WTC11 (cell line): ENCODE measurements around the gene CLEC20A.

Source experiments
- ATF3 ChIP-seq: sonication (generic); formaldehyde crosslinking; conservative IDR thresholded peaks from 2 replicates; pipeline ENCODE4 v1.8.1; 2022; ENCODE audit warnings: mild to moderate bottlenecking, missing genetic modification reagents
- CBFB ChIP-seq: sonication (generic); formaldehyde crosslinking; IDR thresholded peaks from 2 replicates; pipeline ENCODE4 v1.8.1; 2022; ENCODE audit warnings: mild to moderate bottlenecking, low read depth, missing genetic modification reagents
- CTCF ChIP-seq: fragments of 200-600 bp; IDR thresholded peaks from 2 replicates; pipeline ENCODE4 v1.8.0; 2022; ENCODE audit warnings: antibody characterized with exemption
- JAZF1 ChIP-seq: fragments of 250-450 bp; sonication (Bioruptor Pico); IDR thresholded peaks from 2 replicates; pipeline ENCODE4 v1.9.0; 2021; ENCODE audit warnings: moderate library complexity, mild to moderate bottlenecking, inconsistent platforms
- MAX ChIP-seq: sonication (generic); formaldehyde crosslinking; IDR thresholded peaks from 2 replicates; pipeline ENCODE4 v1.8.0; 2022; ENCODE audit warnings: mild to moderate bottlenecking, missing genetic modification reagents
- NR2C2 ChIP-seq: sonication (generic); formaldehyde crosslinking; IDR thresholded peaks from 2 replicates; pipeline ENCODE4 v1.8.0; 2022; ENCODE audit warnings: mild to moderate bottlenecking, missing genetic modification reagents
- SMAD3 ChIP-seq: sonication (generic); formaldehyde crosslinking; IDR thresholded peaks from 2 replicates; pipeline ENCODE4 v1.8.0; 2022; ENCODE audit warnings: missing genetic modification reagents, mild to moderate bottlenecking, borderline replicate concordance
- TEAD4 ChIP-seq: sonication (generic); formaldehyde crosslinking; IDR thresholded peaks from 2 replicates; pipeline ENCODE4 v1.8.0; 2022; ENCODE audit warnings: mild to moderate bottlenecking, missing genetic modification reagents

- TF ChIP-seq CTCF (no peak), TEAD4 (no peak), MAX (no peak), CBFB (no peak), SMAD3 (CRISPR knock-in tag) (no peak), NR2C2 (no peak), JAZF1 (CRISPR knock-in tag) (no peak), ATF3 (no peak)
These were observed 44.6 kb upstream of the CLEC20A start for GRCh38 chr1:178541379-178541778.
